ENCODE measurements around the gene DAB1.

The DAB1 gene

DNA sequence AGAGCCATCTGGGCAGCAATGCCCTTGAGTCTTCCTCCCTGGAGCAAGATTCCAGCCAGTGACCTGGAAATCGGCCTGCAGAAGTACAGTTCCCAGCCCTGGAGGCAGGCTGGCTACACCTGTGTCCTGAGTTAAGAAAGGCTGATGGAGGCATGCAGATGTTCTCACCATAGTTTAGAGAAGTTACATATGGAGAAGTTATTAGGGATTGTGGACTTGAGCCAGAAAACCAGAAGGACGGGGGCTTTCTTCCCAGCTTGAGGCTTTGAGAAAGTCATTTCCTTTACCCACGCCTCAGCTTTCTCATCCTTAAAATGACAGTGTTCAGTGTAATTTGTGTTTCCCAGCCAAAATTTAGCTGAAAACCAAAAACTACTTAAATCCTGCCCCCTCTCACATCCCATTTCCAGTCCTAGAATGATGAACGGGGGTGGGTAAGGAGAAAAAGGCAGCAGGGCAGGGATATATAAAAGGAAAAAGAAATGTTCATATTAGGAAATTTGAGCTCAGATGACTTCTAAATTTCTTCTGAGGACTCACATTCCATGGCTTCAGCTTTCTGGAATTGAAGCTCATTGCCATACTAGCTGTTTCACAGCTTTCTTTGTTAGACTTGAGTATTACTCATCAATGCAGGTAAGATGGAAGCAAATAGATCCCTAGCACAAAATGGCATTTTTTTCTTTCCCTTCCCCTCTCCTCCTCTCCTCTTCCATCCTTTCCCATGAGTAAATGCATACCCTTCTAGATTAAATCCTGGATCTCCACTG lies 443.7 kb downstream of the DAB1 start:
- no peak for DNase-seq (ENCODE audit: low read depth in 2 of 2)

DNA sequence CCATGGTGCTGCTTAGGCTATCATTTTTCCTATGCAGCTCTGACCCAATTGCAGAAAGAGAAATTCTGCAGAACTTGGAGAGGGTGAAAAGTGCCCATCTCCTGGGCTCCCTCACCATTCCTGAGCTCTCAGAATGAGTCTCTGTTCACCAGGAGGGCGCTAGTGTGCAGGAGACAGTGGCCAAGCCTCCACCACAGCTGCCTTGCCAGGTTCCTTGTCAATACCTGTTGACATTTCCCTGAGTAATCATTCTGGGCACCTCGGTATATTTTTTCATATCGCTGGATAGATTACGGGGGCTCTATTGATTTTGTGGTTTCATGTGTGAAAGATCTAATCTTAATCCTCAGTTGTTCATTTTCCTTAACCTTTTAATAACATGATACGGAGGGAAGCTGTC lies 445.0 kb downstream of the DAB1 start:
- DNase-seq (ENCODE audit: low read depth in 2 of 2): no peak

DNA sequence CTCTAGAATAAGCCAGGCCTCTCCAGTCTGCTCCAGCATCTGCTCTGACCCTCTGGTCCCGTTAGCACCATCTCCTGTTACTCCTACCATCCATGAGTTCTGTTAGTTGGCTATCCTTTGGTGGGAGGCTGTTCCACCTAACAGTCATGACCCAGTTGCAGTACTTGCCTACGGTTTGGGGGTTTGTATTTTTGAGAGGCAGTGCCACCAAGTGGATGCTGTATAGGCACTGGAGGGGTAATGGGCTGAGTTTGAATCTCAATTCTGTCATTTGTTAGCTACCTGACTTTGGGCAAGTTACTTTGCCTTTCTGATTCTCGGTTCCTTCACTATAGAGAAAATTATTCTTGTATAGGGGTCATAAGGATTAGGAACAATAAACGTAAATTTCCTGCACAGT lies 445.9 kb downstream of the DAB1 start:
- no peak for DNase-seq (ENCODE audit: low read depth in 2 of 2)

DNA sequence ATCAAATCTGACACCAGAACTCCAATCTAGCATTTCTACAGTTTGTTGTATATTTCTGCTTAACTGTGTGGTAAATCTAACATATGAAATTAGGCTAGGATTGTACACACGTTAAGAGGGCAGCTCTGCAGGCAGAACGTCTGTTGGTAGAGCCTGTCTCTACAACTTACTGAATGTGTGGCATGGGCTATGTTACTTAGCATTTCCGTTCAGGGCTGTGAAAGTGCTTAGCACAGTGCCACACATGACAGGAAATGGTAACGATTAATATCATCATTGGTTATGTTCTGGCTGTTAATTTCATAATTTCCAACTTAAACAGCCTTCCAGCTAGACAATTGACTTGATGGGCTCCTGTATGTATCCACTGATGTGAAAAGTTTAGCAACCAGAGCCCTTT lies 448.4 kb downstream of the DAB1 start:
- DNase-seq (ENCODE audit: low read depth in 2 of 2): no peak

- DNase-seq (ENCODE audit: low read depth in 2 of 2): no peak
Observed at GRCh38 chr1:56973923-56974742, 449.7 kb downstream of the DAB1 start.

- DNase-seq (ENCODE audit: low read depth in 2 of 2): peak; percentile 70 to 77
Observed at GRCh38 chr1:56972976-56973375, 450.9 kb downstream of the DAB1 start.

DNA sequence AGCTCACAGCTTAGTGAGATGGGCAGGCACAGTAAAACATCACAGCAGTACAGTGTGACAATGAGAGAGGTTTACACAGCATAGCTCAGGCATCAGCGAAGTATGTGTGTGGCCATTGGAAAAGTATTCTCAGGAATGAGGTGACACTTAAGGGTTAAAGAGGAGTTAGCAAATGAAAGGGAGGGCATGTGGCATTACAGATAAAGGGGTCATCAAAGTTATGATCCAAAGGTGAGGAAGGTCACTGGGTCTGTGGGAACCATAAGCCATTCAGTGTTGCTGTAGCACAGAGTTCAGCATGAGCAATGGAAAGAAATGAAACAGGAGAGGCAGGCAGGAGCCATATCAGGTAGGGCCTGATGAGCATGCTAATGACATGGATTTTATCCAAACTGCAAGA lies 453.6 kb downstream of the DAB1 start:
- no peak for DNase-seq (ENCODE audit: low read depth in 2 of 2)

DNA sequence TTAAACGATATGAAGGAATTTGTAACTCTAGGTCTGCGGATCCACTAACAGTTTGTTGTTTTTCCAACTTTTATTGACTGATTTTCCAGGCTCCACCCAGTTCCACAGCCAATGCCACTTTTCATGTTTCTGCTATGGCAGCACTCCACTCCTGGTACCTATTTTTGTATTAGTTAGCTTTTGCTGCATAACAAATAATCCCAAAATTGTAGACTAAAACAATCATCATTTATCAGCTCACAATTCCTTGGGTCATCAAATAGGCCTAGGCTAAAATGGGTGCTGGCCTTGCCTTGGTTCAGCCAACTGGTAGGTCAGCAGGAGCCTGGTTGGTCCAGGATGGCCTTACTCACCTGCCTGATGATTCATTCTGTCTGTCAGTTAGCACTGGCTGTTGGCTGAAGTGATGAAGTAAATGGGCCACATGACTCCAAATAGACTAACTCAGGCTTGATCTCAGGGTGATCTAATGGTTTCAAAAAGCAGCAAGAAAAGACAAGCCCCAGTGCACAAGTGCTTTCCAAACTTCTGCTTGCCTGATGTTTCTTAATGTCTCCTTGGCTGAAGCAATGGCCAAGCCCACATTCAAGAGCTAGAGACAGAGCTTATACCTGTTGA lies 454.9 kb downstream of the DAB1 start:
- no peak for DNase-seq (ENCODE audit: low read depth in 2 of 2)

GRCh38 chr1:56967900-56968832 lies 455.7 kb downstream of the DAB1 start:
- no peak for DNase-seq (ENCODE audit: low read depth in 2 of 2)

GRCh38 chr1:56967355-56967754 lies 456.5 kb downstream of the DAB1 start:
- no peak for DNase-seq (ENCODE audit: low read depth in 2 of 2)

GRCh38 chr1:56966698-56966999 lies 457.2 kb downstream of the DAB1 start:
- DNase-seq (ENCODE audit: low read depth in 2 of 2): no peak

- no peak for DNase-seq (ENCODE audit: low read depth in 2 of 2)
Observed at GRCh38 chr1:56965916-56966697, 457.8 kb downstream of the DAB1 start, which contains the start of gene C8B. Gene C8B (minus strand): TSS chr1:56966015. CDS start chr1:56965948, 67 bp downstream.

DNA sequence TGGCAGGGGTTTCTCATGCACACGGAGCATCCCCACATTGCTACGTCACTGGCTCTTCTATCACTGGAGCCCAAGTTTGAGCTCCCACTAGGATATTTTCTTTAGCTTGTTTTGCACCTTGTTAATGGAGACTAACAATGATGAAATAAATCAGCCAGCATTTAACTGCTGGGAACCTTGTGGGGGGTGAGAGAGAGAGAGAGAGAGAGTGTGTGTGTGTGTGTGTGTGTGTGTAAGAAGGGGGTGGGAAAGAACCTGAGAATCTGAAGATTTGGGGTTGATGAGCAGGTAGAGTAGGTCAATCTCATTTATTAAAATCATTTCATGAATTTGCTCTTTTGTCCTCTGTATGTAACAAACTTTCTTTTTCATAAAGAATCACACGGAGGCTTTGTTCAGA lies 458.7 kb downstream of the DAB1 start:
- no peak for DNase-seq (ENCODE audit: low read depth in 2 of 2)

DNA sequence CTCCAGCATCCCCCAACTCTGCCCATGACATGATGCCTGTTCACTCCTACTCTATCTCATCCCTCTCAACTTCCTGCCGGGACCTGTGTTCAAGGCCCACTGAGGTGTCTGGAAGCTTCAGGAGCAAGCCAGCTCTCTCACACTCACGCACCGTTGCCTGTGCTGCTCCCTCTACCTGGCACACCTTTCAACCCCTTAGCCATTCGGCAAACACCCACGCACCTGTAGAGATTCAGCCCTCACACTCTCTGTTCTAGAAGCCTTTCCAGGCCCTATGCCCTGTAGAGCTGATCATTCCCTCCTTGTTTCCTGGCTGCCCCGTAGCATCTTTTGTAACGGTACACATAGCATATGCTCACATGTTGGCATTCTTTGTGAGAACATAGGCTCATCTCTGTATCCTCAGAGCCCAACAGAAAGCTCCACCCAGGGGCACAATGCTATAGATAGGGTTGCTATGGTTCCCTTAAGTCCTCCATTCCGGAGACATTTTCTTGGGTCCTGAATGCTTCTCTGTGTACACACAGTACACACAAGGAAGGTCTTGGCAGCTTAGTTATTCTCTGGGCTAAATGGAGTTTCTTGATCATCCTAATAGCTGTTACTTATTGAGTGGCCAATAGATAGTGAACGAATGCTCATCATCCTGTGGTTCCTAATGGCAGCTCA lies 459.4 kb downstream of the DAB1 start:
- no peak for DNase-seq (ENCODE audit: low read depth in 2 of 2)

DNA sequence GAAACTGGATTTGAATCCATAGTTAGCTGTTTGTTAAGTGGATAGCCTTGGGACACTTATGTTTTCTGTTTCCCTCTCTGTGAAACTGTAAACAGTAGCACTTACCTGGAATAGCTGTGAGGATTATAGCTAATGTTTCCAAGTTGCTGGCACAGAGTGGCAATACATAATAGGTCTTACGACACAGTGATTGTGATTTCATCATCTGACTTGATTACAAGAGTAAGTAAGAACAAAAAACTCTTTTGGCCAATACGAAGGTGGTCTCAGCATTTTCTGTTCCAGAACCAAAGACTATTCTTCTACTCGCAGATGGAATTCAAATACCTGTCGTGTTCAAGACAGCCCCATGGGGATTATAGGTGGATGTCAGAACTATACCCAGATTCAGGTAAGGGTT lies 460.2 kb downstream of the DAB1 start:
- DNase-seq (ENCODE audit: low read depth in 2 of 2): no peak

GRCh38 chr1:56961426-56961825 lies 462.4 kb downstream of the DAB1 start:
- no peak for DNase-seq (ENCODE audit: low read depth in 2 of 2)

GRCh38 chr1:56958526-56958925 lies 465.3 kb downstream of the DAB1 start:
- no peak for DNase-seq (ENCODE audit: low read depth in 2 of 2)

DNA sequence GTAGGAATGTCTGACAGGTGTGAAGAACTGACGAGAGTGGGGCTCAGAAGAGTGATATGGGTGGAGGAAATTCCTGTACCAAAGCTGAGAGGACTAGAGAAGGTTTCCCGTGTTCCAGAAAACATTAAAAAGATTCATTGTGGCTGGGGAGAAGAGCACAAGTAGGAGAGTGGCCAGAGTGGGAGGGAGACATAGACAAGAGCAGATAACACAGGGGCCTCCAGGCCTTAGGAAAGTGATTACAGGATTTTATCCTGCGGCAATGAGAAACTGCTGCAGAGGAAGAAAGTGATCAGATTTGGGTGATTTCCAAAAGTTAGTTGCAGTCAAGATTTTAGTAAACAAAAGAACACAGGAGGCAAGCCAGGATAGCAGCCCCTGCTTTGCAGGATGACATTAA lies 465.9 kb downstream of the DAB1 start:
- no peak for DNase-seq (ENCODE audit: low read depth in 2 of 2)

GRCh38 chr1:56954664-56955063 lies 469.2 kb downstream of the DAB1 start:
- DNase-seq (ENCODE audit: low read depth in 2 of 2): no peak

DNA sequence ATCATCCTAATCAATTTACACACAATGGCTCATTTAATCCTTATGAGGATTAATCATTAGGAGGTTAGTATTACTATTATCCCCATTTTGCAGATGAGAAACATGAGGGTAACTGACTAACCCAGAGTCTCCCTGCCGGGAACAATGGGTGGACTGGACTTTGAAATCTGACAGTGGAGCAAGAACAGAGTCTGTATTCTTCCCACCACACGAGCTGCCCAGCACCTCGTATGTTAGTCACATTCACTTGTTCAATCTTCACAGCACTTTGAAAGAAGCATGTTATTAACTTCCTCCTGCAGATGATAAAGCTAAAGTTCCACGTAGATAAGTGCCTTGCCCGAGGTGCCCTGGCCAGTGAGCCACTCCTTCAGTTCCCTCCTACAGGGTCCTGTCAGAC lies 470.5 kb downstream of the DAB1 start:
- DNase-seq (ENCODE audit: low read depth in 2 of 2): no peak

Data from fibroblast of skin of left quadriceps (primary cell).